ENCODE measurements around the gene RHOBTB3. TPM values are rescaled to one million over a fixed set of nuclear protein-coding genes. Genes with fewer than 3 reads are reported as not detected.
"Not testable (repeated sequence)": the region's sequence is repeated elsewhere in the genome, so short reads cannot be mapped to it uniquely, and the experiment has no call there.

RHOBTB3 gene
- total and polyA plus RNA-seq, 11 donors = 24.3 to 116 (median 82.1) TPM

- Histone ChIP-seq H3K36me3 (no peaks in the 10 kb centered on the region), H3K4me3 (no peak overlapping the region), H3K4me1 (peaks cover 0 to 18% (median 4%) of the 10 kb centered on the region in 12 donors), H3K27me3 (no peaks in the 10 kb centered on the region), H3K9me3 (no peaks in the 10 kb centered on the region), H3K27ac (no peak overlapping the region)
- DNase-seq = no peak
- intact Hi-C loops (cut with DNase I) = loop anchor here in 2 of 10 donors (5.0 kb wide), 2 partner anchors 40 to 60 kb away; no protein-coding TSS in a partner anchor
- 40 to 70% (median 46%) methylated on average over 2 of the region's 2 CpGs for WGBS, 4 donors
- TF ChIP-seq POLR2A (IDR thresholded peaks at IDR 0.05) (no peak), CTCF (IDR thresholded peaks at IDR 0.05) (no peak)
- ATAC-seq = peak in 2 of 4 donors; percentile 63 to 66
Observed at GRCh38 chr5:95712347-95712958, 18.7 kb upstream of the RHOBTB3 start.

- WGBS, 4 donors = 82 to 92% (median 87%) methylated on average over 4 to 5 of the region's 5 CpGs
- not testable (repeated sequence) for H3K27ac ChIP-seq, H3K4me3 ChIP-seq, H3K9me3 ChIP-seq, H3K27me3 ChIP-seq, ATAC-seq, DNase-seq, H3K36me3 ChIP-seq
- peaks cover 0 to 18% (median 6%) of the 10 kb centered on the region in 12 donors for H3K4me1 ChIP-seq
- intact Hi-C loops (cut with DNase I) = loop anchor here in 2 of 10 donors (5.0 kb wide), 2 partner anchors 41 to 59 kb away; no protein-coding TSS in a partner anchor
Observed at GRCh38 chr5:95713246-95713645, 17.9 kb upstream of the RHOBTB3 start.

DNA sequence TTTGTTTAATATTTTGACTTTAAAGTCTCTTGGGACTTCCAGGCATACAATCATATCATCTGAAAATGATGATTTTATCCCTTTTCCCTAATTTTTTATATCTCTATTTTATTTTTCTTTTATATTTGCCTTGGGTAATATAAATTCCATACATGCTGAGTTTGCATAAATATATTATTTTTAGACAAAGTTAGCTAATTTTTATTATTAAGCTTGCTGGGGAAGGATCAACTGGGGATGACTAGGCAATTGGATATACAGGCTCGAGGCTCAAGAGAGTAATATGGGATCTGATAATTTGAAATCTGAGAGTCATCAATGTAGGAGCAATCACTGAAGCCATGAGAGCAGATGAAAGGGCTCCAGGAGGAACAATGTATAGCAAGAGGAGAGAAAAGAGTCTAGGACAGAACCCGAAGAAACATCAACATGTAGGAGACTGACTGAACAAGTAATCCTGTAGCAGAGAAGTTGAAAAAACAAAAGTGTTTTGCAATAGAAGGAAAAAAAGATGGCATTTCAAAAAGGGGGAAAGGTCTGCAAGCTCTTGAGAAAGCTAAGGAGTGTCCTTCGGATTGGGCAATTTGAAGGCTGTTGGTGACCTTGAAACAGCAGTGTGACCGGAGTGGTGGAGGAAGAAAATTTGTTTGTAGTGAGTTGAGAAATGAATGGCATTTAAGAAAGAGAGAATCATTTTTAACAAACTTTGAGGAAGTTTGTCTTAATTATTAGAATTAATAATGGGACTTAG is 17.0 kb upstream of the RHOBTB3 start:
- Histone ChIP-seq H3K36me3 (no peaks in the 10 kb centered on the region), H3K27me3 (no peaks in the 10 kb centered on the region), H3K4me3 (no peak overlapping the region), H3K27ac (no peak overlapping the region), H3K9me3 (no peaks in the 10 kb centered on the region), H3K4me1 (peaks cover 0 to 18% (median 6%) of the 10 kb centered on the region in 12 donors)
- DNase-seq (no peak), ATAC-seq (no peak)
- TF ChIP-seq POLR2A (IDR thresholded peaks at IDR 0.05) = no peak
- TF ChIP-seq CTCF (IDR thresholded peaks at IDR 0.05) = no peak
- 91 to 95% (median 94%) methylated on average over 4 of the region's 4 CpGs for WGBS, 4 donors
- intact Hi-C loops (cut with DNase I) = loop anchor here in 2 of 10 donors (5.0 kb wide), 2 partner anchors 42 to 58 kb away; no protein-coding TSS in a partner anchor

DNA sequence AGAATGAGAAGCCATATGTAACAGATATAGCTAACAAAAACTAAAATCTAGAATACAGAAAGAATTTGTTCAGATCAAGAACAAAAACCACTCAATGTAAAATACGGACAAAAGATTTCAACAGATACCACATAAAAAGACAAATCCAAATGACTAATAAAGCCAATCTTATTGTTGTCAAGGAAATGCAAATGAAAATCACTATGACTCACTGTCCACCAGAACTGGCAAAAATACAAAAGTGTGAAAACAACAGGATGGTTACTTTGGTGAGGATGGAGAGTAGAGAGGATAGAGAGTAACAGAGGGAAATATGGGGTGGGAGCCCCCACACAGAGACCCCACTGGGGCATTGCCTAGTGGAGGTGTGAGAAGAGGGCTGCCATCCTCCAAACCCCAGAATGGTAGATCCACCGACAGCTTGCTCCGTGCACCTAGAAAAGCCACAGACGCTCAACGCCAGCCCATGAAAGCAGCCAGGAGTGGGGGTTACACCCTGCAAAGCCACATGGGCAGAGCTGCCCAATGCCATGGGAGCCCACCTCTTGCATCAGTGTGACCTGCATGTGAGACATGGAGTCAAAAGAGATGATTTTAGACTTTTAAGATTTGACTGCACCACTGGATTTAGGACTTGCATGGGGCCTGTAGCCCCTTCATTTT is 15.2 kb upstream of the RHOBTB3 start:
- no peaks in the 10 kb centered on the region for H3K27me3 ChIP-seq
- peaks cover 0 to 18% (median 7%) of the 10 kb centered on the region in 12 donors for H3K4me1 ChIP-seq
- no peak overlapping the region for H3K4me3 ChIP-seq
- no peak for TF ChIP-seq POLR2A (IDR thresholded peaks at IDR 0.05)
- TF ChIP-seq CTCF (IDR thresholded peaks at IDR 0.05) = no peak
- no peak for DNase-seq
- WGBS, 4 donors = 90 to 96% (median 94%) methylated on average over 5 of the region's 5 CpGs
- ATAC-seq = no peak
- H3K36me3 ChIP-seq = no peaks in the 10 kb centered on the region
- no peaks in the 10 kb centered on the region for H3K9me3 ChIP-seq
- intact Hi-C loops (cut with DNase I) = no loop called here
- no peak overlapping the region for H3K27ac ChIP-seq
